Measurements from ENCODE around the gene IPO13.

IPO13 gene

GRCh38 chr1:43946236-43947060, at the start of gene IPO13:
Gene IPO13 (plus strand): TSS chr1:43946950. CDS start chr1:43947601, 651 bp downstream.
- peak; percentile 96 to 97 for DNase-seq

- DNase-seq: no peak
These were observed 47.8 kb upstream of the IPO13 start for GRCh38 chr1:43898981-43899380.

GRCh38 chr1:43900386-43900785, 46.4 kb upstream of the IPO13 start:
- DNase-seq: no peak

- DNase-seq: no peak
These were observed 45.4 kb upstream of the IPO13 start for GRCh38 chr1:43901196-43901961.

GRCh38 chr1:43902058-43902831, 44.5 kb upstream of the IPO13 start:
- DNase-seq: no peak

GRCh38 chr1:43904660-43905551, 41.8 kb upstream of the IPO13 start:
- no peak for DNase-seq

- no peak for DNase-seq
These were observed 38.5 kb upstream of the IPO13 start for GRCh38 chr1:43908226-43908625.

- no peak for DNase-seq
These were observed 37.9 kb upstream of the IPO13 start for GRCh38 chr1:43908858-43909257.

GRCh38 chr1:43910343-43910742, 36.4 kb upstream of the IPO13 start:
- DNase-seq: no peak

GRCh38 chr1:43912607-43913006, 34.1 kb upstream of the IPO13 start:
- no peak for DNase-seq

- DNase-seq: no peak
These were observed 33.7 kb upstream of the IPO13 start for GRCh38 chr1:43913051-43913501.

GRCh38 chr1:43913666-43914360, 32.9 kb upstream of the IPO13 start:
- no peak for DNase-seq

GRCh38 chr1:43914576-43915525, 31.9 kb upstream of the IPO13 start:
- no peak for DNase-seq

- no peak for DNase-seq
These were observed 26.8 kb upstream of the IPO13 start for GRCh38 chr1:43919906-43920305.

GRCh38 chr1:43921022-43921421, 25.7 kb upstream of the IPO13 start:
- DNase-seq: no peak

- no peak for DNase-seq
These were observed 22.2 kb upstream of the IPO13 start for GRCh38 chr1:43924516-43924915.

GRCh38 chr1:43925846-43926245, 20.9 kb upstream of the IPO13 start:
- DNase-seq: no peak

GRCh38 chr1:43930168-43930948, 16.4 kb upstream of the IPO13 start:
- no peak for DNase-seq

- DNase-seq: no peak
These were observed 15.8 kb upstream of the IPO13 start for GRCh38 chr1:43930949-43931275.

Data from hippocampal formation (tissue), 2 donors.